GM18520 (cell line): Measurements from ENCODE around the gene ETS1.

Source experiments
- ATAC-seq: cut with Tn5 transposase; IDR thresholded peaks from one replicate; pipeline ENCODE4 v1.9.1; 2021; ENCODE audit not compliant: unreplicated experiment

Gene ETS1

DNA sequence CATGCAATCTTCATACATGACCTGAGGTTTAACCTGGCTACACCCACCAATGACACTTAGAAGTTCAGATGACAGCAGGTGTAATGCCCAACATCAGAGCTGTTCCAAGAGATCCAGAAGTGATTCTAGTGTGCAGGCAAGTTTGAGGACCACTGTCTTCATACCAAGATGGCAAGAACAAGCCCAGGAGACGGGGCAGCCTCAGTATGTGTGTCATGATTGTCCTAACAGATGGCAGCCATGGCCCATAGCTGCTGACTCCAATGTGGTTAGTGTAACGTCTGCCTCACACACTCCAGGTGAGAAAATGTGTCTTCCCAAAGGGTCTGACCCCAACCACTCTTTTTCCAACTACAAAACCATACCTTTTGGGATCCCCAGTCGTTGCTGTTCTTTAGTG lies 97.3 kb downstream of the ETS1 start:
- ATAC-seq, result no peak

DNA sequence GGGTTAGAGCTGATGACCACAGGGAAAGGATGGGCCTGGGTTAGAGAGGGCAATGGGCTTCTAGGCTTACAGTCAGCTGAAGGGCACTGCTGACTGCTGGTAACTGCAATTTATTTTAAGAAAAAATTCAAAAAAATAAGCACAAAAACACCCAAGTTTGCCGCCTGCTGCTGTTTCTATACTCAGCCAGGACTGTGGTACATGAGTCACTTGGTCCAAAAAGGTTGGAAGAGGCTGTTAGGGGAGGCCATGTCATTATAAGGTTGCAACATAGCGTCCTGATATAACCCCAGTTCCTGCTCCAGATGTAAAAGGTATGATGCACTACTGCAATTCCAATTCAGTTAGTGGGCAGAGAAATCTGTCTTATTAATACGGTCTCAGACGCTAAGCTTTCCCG lies 98.9 kb downstream of the ETS1 start:
- no peak for ATAC-seq

DNA sequence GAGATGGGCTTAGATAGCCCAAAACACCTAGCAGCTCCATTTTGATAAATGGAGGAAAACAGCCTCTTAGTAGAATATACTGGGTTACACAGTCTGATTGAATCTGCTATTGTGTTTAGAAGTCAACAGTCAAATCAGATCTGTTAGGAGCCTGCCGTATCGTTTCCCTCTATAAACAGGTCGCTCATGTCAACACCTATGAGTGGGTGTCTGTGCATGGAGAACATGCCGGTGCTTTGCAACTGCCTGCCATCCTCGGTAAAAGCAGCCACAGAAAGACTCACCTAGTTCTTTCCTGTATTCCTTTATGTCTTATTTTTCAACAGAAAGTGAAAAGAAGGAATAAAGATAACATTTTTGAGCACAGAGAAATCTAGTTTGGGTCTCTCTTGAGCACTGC lies 99.4 kb downstream of the ETS1 start:
- ATAC-seq, result no peak

DNA sequence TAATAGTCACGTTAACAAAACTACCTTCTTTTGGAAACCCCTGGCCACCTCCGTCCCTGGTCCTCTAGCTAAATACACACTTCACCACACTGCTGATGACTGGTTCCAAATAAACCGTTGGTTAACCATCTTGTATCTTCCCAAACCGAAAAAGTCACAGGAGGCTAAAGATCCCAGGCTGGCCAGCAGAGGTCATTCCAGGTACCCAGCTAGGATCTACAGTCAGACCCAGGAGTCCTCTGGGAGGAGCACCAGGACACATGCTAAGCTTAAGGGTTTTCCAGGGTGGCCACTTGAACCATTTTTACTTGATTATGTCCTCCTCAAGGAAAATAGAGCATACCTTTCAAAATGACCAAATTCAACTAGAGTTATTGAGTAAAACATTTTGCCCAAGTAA lies 103.2 kb downstream of the ETS1 start:
- no peak for ATAC-seq

DNA sequence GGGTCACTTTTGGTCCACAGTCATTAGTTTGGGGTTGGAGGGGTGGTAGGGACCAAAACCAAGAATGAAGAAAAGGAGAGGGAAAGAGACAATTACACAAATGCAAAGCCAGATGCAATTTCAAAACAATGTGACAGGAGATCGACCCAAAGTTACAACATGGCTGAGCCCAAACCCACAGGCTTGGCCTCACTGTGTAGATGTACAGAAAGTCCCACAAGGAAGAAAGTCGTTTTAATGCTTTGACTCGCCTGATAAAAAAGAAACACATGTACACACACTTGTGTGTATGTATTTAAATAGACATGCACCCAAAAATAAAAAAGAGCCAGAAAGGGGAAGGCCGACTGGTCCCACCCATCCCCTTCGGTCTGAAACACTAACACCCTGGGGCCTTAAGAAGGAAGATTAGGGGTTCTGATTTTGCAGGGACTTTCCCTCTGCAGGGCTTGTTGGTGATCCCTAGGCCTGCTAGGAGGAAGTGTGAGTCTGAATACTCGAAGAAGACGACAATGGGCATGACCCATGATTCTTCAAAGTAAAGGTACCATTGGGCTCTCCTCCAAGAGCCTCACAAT lies 104.1 kb downstream of the ETS1 start:
- ATAC-seq, result peak; percentile 50

DNA sequence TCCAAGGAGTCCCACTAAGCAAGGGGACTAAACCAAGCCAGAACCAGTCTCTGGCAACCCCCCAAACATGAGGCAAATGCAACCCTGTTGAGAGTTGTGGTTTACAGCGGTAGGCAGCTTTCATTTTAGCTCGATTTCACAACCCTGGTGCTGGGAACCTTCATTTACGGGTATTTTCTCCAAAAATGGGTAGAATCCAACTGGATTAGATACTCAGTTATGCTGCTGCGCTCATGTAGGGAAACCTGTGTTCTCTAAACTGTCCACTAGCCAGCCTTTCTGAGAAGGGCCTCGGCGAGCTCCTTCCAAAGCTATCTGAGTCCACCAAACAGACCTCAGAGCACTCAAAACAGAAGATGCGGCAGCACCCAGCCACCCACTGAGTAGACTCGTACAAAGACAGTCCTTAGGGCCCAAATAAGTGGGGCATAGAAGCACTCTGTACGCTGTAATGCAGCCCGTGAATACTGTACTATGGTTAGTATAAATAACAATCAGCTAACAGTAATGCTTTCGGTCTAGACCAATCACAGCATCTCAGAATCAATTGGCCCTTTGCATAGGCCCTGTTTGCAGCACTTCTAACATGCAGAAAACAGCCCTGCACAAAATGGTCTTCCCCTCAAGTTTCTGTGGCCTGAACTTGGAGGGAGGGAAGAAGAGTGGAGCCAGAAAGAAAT lies 104.7 kb downstream of the ETS1 start:
- ATAC-seq, result peak; percentile 39

DNA sequence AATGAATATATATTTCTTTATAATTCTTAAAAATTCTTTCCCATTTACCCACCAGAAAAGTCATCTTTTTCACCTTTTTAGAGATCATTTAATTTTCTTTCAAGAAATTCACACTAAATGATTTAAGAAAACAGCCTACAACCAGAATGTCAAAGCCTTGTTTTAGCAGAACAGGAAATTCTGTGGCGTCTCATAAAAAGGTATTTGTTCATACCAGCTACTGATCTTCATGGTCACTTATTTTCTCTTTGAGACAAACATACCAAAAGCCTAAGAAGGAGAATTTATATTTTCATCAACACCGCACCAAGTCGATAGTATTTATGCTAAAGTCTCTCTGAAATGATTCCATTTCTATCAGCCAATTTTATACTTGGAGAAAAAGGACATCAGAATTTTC lies 105.3 kb downstream of the ETS1 start:
- no peak for ATAC-seq

DNA sequence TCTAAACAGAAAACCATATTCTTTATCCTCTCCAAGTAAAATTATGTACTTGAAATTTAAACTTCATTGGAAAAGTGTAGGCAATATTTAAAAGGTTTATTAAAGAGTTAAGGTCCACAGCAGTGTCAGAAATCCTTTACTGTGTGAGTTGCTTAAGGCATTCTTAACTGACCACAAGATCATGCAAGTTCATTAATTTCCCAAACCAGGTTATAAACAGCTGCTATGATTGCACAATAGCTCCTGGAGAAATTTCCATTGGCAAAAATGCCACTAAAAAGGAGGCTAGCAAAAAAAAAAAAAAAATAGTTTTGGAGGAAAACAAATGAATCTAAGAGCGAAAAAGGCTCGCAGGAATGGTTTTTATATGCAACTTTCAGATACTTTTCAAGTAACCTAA lies 106.2 kb downstream of the ETS1 start:
- no peak for ATAC-seq

DNA sequence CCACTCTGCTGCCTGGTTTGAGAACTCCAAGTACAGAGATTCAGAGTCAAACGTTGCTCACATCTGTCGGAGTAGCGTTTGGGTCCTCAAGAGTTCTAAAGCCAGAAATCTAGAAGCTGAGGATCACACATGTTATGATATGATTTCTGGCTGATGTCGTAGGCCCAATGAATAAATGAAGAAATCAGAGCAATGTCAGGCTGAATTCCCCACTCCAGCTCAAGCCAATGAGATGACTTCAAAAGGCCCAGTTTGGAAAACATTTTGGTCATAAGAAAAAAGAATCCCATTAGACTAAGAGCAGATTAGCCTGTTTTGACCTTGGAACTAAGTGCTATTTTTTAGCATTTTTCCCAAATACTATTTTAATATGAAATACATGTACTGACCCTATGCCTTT lies 106.7 kb downstream of the ETS1 start:
- ATAC-seq, result no peak

DNA sequence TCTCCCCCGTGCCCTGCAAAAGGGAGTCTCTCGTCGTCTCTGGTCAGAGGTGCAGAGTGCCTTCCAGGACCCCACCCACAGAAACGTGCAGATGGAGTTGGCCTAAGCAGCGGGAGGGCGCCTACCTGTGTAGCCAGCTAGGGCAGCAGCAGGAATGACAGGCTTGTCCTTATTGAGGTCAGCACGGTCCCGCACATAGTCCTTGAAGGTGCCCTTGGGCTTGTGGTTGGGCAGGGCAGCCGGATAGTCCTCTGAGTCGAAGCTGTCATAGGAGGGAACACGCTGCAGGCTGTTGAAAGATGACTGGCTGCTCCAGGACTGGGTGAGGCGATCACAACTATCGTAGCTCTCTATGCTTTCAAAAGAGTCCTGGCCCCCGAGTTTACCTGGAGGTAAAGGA lies 107.3 kb downstream of the ETS1 start:
- ATAC-seq, result no peak

DNA sequence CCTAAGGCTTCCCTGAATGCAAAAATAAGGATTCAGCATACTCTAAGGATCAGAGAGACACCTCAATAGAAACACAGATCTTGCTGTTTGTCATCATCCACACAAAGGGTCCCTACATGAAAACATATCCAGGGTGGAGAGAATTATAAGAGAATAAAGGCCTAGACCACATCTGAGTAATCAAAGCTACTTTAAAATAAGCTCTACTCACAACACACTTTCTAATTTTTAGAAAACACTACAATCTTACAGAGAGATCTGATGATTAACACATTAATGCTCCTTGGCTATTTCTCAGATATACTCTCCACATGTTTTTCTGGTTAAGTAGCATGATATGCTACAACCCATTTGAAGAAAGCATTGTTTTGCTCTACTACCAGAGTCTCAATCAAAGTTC lies 108.2 kb downstream of the ETS1 start:
- ATAC-seq, result no peak

DNA sequence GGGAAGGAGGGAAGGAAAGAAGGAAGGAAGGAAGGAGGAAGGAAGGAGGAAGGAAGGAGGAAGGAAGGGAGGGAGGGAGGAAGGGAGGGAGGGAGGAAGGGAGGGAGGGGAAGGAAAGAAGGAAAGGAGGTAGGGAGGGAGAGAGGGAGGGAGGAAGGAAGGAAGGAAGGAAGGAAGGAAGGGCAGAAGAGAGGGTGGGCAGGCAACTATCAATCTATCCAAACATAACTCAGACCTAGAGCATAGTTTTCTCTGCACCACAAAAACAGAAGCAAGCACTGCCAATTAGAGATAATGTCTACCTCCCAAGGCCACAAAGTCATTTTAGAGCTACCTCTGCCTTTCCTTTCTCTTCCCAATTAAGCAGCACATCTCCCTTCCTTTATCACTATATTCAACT lies 109.1 kb downstream of the ETS1 start:
- ATAC-seq, result no peak

DNA sequence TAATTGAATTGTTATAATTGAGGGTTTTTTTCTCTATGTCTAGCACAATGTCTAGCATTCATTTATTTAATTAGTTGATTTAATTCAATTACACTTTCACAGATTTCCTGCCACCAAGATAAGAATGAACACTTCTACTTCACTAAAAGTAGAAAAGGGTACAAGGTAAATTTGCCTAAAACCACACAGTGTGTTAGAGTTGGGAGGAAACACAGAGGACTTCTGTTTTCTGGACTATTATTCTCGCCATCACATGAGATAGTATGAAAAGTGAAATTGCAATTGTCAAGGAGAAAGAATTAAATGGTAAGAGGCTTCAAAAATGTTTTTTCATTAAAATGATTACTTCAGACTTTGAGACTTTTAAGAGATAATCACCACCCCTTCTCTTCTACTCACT lies 109.5 kb downstream of the ETS1 start:
- ATAC-seq, result no peak

DNA sequence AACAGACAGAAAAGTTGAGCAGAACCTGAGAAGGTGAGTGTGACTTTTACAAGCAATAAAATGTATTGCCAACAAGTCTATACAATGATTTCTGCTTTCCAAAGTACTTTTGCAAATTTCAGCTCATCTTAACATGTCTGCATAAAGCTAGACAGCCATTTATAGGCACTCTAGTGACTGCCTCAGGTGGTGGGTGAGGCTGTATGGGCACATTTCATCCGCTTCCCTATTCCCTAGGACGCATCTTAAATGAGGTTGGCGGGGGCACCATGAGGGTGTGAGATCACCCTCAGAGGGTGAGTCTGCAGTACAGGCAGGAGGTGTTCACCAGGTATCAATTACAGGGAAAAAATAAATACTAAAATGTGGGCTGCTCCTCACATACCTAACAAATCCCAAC lies 110.1 kb downstream of the ETS1 start:
- no peak for ATAC-seq

DNA sequence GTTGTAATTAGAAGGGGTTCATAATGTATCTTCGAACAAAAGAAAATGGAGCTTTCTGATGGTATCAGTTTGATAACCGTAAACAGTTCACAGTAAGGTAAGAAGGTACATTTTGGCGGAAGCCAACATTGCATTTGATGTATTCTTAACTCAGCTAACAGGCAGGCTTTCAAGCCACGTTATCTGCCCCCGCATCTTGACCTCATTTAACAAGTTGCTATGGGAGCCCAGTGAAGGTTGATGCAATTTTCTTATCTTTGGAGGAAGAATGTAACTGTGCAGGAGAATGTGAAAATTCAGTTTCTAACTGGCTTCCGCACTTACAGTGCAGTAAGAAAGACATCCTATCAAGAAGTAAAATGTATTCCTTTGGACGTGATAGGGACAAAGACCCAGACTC lies 110.6 kb downstream of the ETS1 start:
- no peak for ATAC-seq

DNA sequence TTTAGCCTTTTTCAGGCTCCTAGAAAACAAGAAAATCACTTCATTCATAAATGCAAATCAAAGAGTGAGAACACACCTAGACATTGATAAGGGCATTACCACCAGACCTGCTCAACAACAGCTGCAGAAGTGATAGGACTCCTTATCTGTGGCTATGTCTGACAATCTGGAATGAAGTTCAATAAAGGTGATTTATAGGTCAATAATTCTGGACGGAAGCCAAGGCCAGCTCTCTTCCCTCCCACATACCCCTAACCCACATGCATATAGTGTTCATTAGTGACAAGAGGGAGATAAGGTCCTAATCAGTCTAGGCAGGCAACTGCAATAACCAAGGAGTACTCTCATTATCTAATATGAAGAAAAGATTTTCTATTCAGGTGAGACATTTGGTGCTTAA lies 111.3 kb downstream of the ETS1 start:
- no peak for ATAC-seq

DNA sequence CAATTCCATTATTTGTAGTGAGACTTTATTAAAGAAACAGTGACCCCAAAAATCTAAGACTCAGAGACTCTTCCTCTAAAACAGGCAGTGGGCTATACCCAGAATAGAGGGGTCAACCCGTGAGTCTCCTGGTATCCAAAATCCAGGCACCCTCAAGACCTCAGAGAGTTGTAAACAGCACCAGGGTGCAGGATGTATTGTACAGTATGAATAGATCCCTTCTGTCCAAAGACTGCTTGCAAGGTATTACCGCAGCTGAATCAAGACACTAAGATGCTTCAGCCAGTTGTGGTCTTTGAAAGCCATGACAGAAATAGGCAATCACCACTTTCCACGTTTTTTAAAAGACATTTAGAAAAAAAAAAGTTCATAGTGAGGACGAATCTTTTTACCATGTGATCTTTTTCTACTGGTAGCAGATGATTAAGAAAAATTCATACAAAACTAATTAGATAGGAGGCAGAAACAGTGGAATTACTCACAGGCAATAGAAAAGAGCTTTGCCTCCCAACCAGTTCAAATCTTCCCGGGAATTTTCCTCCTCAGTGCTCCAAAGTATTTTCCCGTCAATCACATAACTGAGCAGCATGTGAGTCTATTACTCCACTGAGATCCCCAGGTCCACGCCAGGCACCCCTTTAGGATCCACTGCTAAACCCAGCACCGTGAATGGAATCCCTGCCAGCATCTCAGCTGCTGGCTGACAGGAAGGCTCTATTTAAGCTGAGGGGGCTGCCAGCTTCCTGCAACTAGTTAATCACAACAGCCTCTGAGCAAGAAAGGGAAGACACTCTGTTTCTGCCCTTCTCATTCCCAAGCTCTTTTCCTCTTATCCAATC lies 113.1 kb downstream of the ETS1 start:
- ATAC-seq, result no peak

DNA sequence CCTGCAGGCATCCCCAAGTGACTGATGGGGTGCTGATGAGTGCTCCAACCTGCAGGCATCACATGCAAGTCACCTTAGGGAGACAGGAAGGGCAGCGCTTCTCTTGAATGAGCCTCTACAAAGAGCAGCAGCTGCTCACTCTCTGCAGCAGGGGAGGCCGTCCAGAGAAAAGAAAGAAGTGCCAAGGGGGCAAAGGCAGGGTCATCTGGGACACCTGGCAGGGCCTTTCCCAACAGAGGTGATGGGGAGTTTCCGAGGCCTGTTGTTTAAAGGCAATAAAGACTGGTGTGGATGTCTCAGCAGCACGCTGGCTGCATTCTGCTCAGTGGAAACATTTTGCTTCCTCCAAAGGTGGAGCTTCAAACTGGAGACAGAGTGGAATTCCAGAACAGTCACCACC lies 113.7 kb downstream of the ETS1 start:
- ATAC-seq, result no peak

DNA sequence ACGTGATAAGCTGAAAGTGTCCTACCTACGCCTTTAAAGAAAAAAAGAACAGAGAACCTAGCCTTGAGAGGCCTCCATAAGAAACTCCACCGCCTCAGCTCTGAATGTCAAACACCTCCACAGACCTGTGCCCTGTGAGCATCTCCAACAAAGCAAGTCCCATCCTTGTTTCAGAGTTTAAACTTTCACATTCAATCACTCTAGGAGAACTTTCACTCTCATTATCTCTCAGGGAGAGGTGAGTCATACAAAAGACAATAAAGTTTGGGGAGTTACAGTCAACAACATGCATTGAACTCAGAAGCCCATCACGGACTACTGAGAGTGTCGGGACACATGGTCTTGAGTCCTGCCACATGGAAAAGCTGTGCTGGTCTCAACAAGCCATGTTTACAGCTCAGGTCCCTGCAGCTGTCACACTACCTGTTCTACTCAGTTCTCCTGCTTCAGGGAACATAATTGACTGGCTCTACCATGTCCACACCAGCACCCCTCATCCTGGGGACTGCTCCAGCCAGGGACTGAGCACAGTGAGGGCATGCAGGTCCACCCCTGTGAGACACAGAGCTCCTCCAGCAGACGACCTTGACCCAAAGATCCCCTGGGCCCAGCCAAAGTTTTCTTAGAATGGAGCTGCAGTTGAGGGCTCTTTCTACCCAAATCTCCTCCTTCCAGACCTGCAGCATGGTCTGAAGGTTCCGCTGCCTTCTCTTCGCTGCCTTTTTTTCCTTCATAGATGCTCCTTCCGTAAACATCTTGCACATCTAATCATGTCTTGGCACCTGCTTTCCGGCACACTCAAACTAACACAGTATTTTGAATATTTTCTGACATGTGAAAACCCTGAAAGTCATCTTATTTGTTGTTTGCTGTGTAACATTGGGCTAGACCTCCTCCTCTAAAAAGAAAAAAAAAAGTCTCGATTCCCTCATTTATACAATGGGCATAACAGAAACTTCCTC lies 114.9 kb downstream of the ETS1 start:
- ATAC-seq, result peak; percentile 32

DNA sequence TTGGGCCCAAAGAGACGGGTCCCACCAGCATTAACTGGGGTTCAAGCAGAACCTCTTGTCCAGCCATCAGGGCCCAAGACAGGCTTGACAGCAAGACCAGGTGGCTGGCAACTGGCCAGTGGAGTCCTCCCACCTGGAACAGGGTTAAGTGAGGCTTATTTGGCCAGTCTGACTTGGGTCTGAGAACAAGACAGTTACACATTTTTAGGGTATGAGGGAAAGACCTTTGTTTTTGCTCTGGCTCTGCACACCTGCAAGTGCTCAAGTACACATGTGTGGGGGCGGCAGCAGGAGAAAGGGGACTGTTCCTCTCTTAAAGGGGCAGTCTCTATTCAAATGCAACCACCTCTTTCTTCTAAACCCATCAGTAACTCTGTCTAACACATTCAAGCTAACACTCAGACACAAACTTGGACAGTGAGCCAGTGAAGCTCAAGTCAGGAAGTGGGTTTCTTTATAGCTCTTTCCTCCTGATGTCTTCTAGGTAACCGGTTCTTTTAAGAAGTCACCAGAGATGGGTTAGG lies 116.2 kb downstream of the ETS1 start:
- ATAC-seq, result peak; percentile 31

DNA sequence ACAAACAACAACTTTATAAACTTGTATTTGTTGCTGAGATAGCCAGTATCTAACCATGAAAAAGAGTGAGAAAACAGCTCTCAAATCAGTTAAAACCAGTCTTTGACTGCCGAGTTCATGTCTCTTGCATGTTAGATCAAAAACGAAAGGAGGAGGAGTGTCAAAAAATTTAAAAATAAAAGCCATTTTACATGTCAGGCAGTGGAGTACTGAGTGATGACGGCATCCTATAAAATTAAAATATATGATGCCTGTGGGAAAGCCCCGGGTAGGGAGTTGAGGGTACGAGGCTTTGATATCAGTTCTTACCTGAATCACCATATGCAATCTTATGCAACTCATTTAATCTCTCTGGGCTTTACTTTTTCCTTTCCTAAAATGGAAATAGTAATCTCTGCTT lies 117.3 kb downstream of the ETS1 start:
- ATAC-seq, result no peak
